GM19043 (cell line): ENCODE results near the gene RPS2.
A peak's percentile ranks its signal among the peaks of the same experiment; 100 is the strongest.

Experiments
- ATAC-seq: cut with Tn5 transposase; IDR thresholded peaks from one replicate; pipeline ENCODE4 v1.9.1; 2021; ENCODE audit warnings: low read depth; ENCODE audit not compliant: unreplicated experiment

The RPS2 gene

GRCh38 chr16:1999866-2000514, 35.4 kb upstream of the RPS2 start:
- no peak for ATAC-seq

- no peak for ATAC-seq
Observed at GRCh38 chr16:1998852-1999801, 34.5 kb upstream of the RPS2 start.

- ATAC-seq = no peak
Observed at GRCh38 chr16:1998360-1998835, 33.8 kb upstream of the RPS2 start.

GRCh38 chr16:1997494-1998359, 33.1 kb upstream of the RPS2 start:
- no peak for ATAC-seq

DNA sequence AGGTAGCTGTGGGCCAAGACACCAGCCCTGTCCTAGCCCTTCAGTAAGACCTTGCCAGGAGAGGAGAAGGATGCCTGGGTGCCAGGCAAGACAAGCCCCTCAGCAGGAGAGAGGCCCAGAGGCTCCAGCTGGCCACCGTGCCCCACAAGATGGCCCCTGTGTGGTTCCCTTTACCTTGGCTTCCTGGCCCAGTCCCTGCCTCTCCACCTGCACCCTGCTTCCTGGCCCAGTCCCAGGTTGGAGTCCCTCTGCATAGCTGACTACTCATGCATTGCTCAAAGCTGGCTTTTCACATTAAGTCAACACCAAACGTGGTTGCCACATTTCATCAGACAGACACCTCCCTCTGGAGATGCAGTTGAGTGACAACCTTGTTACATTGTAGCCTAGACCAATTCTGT, 29.1 kb upstream of the RPS2 start:
- ATAC-seq = no peak

DNA sequence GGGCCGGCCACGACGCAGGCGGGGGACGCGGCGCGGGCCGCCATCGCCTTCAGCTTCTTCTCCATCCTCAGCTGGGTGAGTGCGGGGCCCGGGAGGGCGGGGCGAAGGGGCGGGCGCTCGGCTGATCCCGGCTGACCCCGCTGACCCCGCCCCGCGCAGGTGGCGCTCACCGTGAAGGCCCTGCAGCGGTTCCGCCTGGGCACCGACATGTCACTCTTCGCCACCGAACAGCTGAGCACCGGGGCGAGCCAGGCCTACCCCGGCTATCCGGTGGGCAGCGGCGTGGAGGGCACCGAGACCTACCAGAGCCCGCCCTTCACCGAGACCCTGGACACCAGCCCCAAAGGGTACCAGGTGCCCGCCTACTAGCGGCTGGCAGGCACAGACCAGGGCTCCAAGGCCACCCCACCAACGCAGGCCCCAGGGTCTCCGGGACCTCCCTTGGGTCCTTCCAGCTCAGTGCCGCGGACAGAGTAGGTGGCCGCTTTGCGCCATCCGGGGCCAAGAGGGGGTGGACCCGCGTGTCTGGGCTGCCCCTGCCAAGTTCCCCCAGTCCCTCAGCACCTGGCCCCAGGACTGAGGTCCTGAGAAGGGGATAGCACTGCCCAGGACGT, 28.2 kb upstream of the RPS2 start:
- ATAC-seq = no peak

DNA sequence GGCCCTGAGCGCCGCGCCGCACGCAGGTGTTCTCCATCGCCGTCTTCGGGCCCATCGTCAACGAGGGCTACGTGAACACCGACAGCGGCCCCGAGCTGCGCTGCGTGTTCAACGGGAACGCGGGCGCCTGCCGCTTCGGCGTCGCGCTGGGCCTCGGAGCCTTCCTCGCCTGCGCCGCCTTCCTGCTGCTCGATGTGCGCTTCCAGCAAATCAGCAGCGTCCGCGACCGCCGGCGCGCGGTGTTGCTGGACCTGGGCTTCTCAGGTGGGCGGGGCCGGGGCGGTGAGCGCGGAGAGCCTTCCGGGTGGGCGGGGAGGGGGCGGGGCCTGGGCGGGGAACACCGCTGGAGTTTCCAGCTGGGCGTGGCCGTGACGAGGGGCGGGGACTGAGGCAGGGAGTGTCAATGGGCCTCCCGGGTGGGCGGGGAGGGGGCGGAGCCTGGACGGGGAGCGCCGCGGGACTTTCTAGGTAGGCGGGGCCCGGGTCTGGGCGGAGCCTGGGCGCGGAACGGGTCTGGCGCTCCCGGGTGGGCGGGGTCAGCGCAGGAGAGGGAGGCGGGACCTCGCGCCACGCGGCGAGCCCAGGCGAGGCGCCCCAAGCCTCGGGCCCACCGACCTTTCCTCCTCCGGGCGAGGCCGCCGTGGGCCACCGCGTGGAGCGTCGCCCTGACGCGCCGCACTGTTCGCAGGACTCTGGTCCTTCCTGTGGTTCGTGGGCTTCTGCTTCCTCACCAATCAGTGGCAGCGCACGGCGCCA, 27.5 kb upstream of the RPS2 start:
- peak; percentile 44 for ATAC-seq

GRCh38 chr16:1991588-1991947, 26.9 kb upstream of the RPS2 start:
- no peak for ATAC-seq

- no peak for ATAC-seq
Observed at GRCh38 chr16:1991135-1991551, 26.5 kb upstream of the RPS2 start.

DNA sequence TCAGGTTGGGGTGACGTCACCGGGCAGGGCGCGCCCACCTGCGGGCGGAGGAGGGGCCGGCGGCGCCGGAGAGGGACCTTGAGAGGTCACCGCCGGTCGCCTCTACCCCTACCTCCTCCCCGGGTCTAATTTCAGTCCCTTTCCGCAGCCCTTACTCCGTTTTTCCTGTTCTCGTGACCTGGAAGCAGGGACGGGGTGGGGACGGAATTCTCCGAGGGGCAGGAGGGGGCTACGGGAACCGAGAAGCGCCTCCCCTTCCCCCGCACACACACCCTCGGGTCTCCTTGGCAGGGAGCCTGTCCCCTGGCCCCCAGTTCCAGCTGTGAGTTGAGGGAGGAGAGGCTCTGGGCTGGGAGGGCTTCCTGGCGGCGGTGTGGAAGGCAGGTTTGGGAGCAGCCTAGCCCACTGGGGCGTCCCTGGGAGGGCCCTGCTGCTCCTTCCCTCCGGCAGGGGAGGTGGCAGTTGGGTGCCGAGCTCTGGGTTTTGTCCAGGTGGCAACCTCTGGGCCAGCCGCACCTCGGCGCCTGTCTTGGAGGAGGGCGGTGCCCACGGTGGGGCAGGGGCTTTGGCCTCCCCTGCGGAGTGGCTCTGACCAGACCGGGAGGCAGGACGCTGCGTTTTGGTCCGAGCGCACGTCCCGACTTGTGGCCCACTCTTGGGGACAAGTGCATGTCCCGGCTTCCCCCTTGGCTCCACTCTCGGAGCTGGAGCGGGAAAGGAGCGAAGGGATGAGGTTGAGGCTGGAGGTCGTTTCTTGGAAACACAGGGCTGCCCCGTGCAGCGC, 25.9 kb upstream of the RPS2 start:
- no peak for ATAC-seq

DNA sequence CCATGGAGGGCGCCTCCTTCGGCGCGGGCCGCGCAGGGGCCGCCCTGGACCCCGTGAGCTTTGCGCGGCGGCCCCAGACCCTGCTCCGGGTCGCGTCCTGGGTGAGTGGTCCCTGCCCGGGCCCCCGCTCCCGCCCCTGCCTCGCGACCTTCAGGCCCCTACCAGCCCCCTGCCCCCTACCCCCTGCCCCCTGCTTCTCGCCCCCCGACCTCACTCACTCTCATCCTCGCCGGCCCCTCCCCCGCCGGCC, 25.4 kb upstream of the RPS2 start:
- no peak for ATAC-seq

DNA sequence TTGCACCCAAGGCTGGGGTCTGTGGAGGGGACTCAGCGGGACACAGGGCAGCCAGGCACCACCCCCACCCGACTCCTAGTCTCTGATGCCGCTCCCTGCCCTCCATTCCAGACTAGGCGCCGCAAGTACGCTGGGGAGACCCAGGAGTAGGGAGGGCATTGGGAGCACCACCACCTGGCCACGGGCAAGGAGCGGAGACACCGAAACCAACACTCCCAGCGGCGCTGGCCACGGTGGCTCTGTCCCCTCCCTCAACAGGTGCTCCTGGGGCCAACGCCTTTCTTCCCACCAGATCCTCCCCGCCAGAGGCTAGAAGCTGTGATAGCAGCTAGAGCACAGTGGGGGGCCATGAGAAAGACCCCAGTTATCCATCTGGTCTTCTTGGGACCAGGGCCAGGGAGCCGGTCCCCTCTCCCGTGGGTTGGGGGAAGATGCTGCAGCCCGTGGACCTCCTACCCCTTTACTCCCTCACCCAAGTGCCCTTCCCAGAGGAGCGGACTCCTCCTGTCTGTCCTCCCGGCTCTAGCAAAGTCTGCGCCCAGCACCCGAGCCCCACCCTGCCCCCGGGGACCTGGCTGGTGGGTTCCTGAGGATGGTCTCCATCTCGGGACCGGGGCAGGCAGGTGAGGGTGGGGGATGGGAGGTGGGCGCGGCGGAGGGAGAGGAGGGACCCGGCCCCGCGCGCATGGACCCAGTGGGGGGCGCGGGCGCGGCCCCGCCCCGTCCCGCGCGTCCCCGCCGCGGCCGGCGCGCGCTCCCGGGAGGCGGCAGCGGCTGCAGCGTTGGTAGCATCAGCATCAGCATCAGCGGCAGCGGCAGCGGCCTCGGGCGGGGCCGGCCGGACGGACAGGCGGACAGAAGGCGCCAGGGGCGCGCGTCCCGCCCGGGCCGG, 24.8 kb upstream of the RPS2 start, which contains the start of gene SYNGR3:
Gene SYNGR3 (plus strand): TSS at position 762 of the 892 bp plus-strand sequence. CDS start 133 bp downstream, outside the sequence.
- ATAC-seq = no peak

- no peak for ATAC-seq
Observed at GRCh38 chr16:1987198-1987597, 22.6 kb upstream of the RPS2 start.

DNA sequence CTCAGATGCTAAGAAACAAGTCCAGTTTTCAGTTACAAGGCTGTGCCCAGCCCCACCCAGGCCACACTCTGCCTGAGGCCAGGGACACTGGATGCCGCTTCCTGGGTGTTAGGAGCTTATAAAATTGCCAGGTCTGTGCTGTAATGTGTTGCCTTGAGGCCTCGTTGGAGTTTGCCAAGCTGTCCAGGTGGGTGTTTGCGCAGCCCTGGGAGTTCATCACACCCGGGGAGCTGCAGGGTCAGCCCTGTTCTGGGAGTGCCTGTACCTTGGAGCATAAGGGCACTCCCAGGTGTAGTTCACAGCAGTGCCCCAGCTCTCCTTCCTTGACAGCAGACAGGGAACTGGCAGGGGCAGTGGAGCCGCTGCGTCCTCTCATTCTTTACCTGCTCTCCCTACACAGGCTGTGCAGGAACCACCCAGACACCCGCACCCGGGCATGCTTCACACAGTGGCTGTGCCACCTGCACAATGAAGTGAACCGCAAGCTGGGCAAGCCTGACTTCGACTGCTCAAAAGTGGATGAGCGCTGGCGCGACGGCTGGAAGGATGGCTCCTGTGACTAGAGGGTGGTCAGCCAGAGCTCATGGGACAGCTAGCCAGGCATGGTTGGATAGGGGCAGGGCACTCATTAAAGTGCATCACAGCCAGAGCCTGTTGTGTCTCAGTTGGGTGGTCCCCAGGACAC, 21.0 kb upstream of the RPS2 start:
- no peak for ATAC-seq

DNA sequence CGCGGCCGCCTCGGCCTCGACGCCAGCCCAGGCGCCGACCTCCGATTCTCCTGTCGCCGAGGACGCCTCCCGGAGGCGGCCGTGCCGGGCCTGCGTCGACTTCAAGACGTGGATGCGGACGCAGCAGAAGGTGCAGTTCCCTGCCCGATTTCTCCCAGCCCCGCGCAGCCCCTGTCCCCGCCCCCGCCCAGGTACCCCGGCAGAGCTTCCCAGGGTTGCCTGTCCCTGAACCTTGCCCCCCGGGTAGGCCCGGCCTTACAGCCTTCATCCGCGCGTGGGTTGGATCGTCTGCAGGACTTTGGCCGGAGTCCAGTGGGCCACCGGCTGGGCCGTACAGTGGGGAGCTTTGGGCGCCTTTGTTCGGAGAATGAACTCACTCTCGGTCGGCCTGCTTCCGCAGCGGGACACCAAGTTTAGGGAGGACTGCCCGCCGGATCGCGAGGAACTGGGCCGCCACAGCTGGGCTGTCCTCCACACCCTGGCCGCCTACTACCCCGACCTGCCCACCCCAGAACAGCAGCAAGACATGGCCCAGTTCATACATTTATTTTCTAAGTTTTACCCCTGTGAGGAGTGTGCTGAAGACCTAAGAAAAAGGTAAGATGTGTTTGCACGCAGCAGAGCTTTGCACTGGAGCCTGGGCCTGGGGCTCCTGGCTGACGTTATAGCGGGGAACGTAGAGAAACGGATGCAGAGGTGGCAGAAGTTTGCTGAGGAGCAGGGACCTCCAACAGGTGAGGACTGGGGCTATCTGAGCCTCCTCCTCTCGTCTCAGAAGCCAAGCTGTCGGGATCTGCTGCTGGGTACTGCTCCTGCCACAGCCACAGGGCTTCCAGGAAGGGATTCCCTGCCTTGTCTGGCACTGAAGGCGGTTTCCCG, 20.0 kb upstream of the RPS2 start:
- no peak for ATAC-seq

GRCh38 chr16:1983544-1984346, 19.1 kb upstream of the RPS2 start, which contains the start of gene GFER:
Gene GFER, plus strand, starts transcription at chr16:1984193. Its CDS starts 26 bp downstream, at chr16:1984219.
- ATAC-seq = peak; percentile 67
